ENCODE data around the gene CLEC4D.
"Not testable (repeated sequence)": the region's sequence is repeated elsewhere in the genome, so short reads cannot be mapped to it uniquely, and the experiment has no call there.

The CLEC4D gene

GRCh38 chr12:8537820-8538219 is 24.5 kb downstream of the CLEC4D start:
- not testable (repeated sequence) for DNase-seq

- peak; percentile 54 to 93 (median 74) for DNase-seq
These were observed 27.5 kb downstream of the CLEC4D start, which contains the start of gene CLEC4E for GRCh38 chr12:8540831-8541230. TSS of gene CLEC4E (minus strand) at chr12:8540905. CDS start at chr12:8540797, 108 bp downstream.

- peak in 1 of 4 experiments; percentile 20 for DNase-seq
These were observed 28.3 kb downstream of the CLEC4D start for GRCh38 chr12:8541562-8541961.

GRCh38 chr12:8544295-8544694 is 31.0 kb downstream of the CLEC4D start:
- peak; percentile 84 to 92 (median 88) for DNase-seq

GRCh38 chr12:8546591-8546990 is 33.3 kb downstream of the CLEC4D start:
- DNase-seq = peak in 3 of 4 experiments; percentile 12 to 51 (median 45)

- DNase-seq = no peak
These were observed 34.3 kb downstream of the CLEC4D start for GRCh38 chr12:8547645-8548044.

- no peak for DNase-seq
These were observed 34.9 kb downstream of the CLEC4D start for GRCh38 chr12:8548192-8548591.

- DNase-seq = no peak
These were observed 36.1 kb downstream of the CLEC4D start for GRCh38 chr12:8549381-8549780.

GRCh38 chr12:8553088-8553627 is 39.9 kb downstream of the CLEC4D start:
- DNase-seq = no peak

GRCh38 chr12:8554451-8555195 is 41.3 kb downstream of the CLEC4D start:
- peak in 3 of 4 experiments; percentile 9 to 30 (median 20) for DNase-seq

- DNase-seq = no peak
These were observed 43.3 kb downstream of the CLEC4D start for GRCh38 chr12:8556531-8557097.

GRCh38 chr12:8559676-8560075 is 46.4 kb downstream of the CLEC4D start:
- DNase-seq = no peak

GRCh38 chr12:8561011-8561410 is 47.7 kb downstream of the CLEC4D start:
- DNase-seq = no peak

- no peak for DNase-seq
These were observed 49.0 kb downstream of the CLEC4D start for GRCh38 chr12:8562310-8562709.

- no peak for DNase-seq
These were observed 50.1 kb downstream of the CLEC4D start for GRCh38 chr12:8563356-8563755.

- peak in 1 of 4 experiments; percentile 6 for DNase-seq
These were observed 51.4 kb downstream of the CLEC4D start for GRCh38 chr12:8564656-8565055.

- peak; percentile 18 to 73 (median 56) for DNase-seq
These were observed 52.7 kb downstream of the CLEC4D start for GRCh38 chr12:8566052-8566451.

- DNase-seq = peak in 3 of 4 experiments; percentile 11 to 38 (median 25)
These were observed 53.2 kb downstream of the CLEC4D start for GRCh38 chr12:8566525-8566924.
